GM21381 (cell line): ENCODE measurements around the gene ADGRD1.
"Not testable (repeated sequence)": the region's sequence is repeated elsewhere in the genome, so short reads cannot be mapped to it uniquely, and the experiment has no call there.

Experiments
- ATAC-seq: cut with Tn5 transposase; IDR thresholded peaks from one replicate; pipeline ENCODE4 v1.9.1; 2021; ENCODE audit warnings: mild to moderate bottlenecking, moderate library complexity; ENCODE audit not compliant: unreplicated experiment

The ADGRD1 gene

GRCh38 chr12:131067981-131068851 lies 114.5 kb downstream of the ADGRD1 start:
- no peak for ATAC-seq

- ATAC-seq: not testable (repeated sequence)
Measured at GRCh38 chr12:131068926-131069720, 115.4 kb downstream of the ADGRD1 start.

GRCh38 chr12:131070136-131070535 lies 116.4 kb downstream of the ADGRD1 start:
- ATAC-seq: not testable (repeated sequence)

- not testable (repeated sequence) for ATAC-seq
Measured at GRCh38 chr12:131070668-131071067, 117.0 kb downstream of the ADGRD1 start.

GRCh38 chr12:131071234-131071820 lies 117.6 kb downstream of the ADGRD1 start:
- not testable (repeated sequence) for ATAC-seq

- not testable (repeated sequence) for ATAC-seq
Measured at GRCh38 chr12:131071950-131072349, 118.2 kb downstream of the ADGRD1 start.

GRCh38 chr12:131072451-131073230 lies 118.9 kb downstream of the ADGRD1 start:
- ATAC-seq: no peak

GRCh38 chr12:131074221-131075083 lies 120.7 kb downstream of the ADGRD1 start:
- no peak for ATAC-seq

- no peak for ATAC-seq
Measured at GRCh38 chr12:131075194-131075593, 121.5 kb downstream of the ADGRD1 start.

- no peak for ATAC-seq
Measured at GRCh38 chr12:131075611-131076010, 121.9 kb downstream of the ADGRD1 start.

GRCh38 chr12:131076296-131076695 lies 122.6 kb downstream of the ADGRD1 start:
- ATAC-seq: no peak

- no peak for ATAC-seq
Measured at GRCh38 chr12:131076791-131077747, 123.4 kb downstream of the ADGRD1 start.

GRCh38 chr12:131077931-131078391 lies 124.3 kb downstream of the ADGRD1 start:
- ATAC-seq: no peak

GRCh38 chr12:131082290-131083194 lies 128.8 kb downstream of the ADGRD1 start:
- ATAC-seq: no peak

- no peak for ATAC-seq
Measured at GRCh38 chr12:131084341-131085011, 130.8 kb downstream of the ADGRD1 start.

GRCh38 chr12:131085125-131085815 lies 131.6 kb downstream of the ADGRD1 start:
- ATAC-seq: no peak
